ENCODE results near the gene CARD11.
"Not testable (repeated sequence)": the region's sequence is repeated elsewhere in the genome, so short reads cannot be mapped to it uniquely, and the experiment has no call there.

The CARD11 gene

GRCh38 chr7:3033136-3033535 is 10.5 kb downstream of the CARD11 start:
- Histone ChIP-seq H3K36me3 (ENCODE audit: insufficient read depth, low read length) (no peaks in the 10 kb centered on the region), H3K4me1 (ENCODE audit: control insufficient read depth, insufficient read depth, low read length) (peaks cover 5% of the 10 kb centered on the region), H3K9ac (ENCODE audit: low read depth, low read length) (no peak overlapping the region), H3K27me3 (ENCODE audit: control insufficient read depth, insufficient read depth, low read length) (no peaks in the 10 kb centered on the region), H3K4me3 (ENCODE audit: low read length) (no peak overlapping the region), H3K9me3 (replicated peaks; ENCODE audit: low read length) (no peaks in the 10 kb centered on the region), H3K4me2 (ENCODE audit: low read length) (no peak overlapping the region)

- Histone ChIP-seq H3K4me2 (ENCODE audit: low read length) (no peak overlapping the region), H3K36me3 (ENCODE audit: insufficient read depth, low read length) (no peaks in the 10 kb centered on the region), H3K4me1 (ENCODE audit: control insufficient read depth, insufficient read depth, low read length) (peaks cover 11% of the 10 kb centered on the region), H3K4me3 (ENCODE audit: low read length) (no peak overlapping the region), H3K9me3 (replicated peaks; ENCODE audit: low read length) (no peaks in the 10 kb centered on the region), H3K9ac (ENCODE audit: low read depth, low read length) (no peak overlapping the region), H3K27me3 (ENCODE audit: control insufficient read depth, insufficient read depth, low read length) (no peaks in the 10 kb centered on the region)
These were observed 11.4 kb downstream of the CARD11 start for GRCh38 chr7:3032256-3032655.

- Histone ChIP-seq H3K9ac (ENCODE audit: low read depth, low read length) (no peak overlapping the region), H3K9me3 (replicated peaks; ENCODE audit: low read length) (no peaks in the 10 kb centered on the region), H3K36me3 (ENCODE audit: insufficient read depth, low read length) (no peaks in the 10 kb centered on the region), H3K27me3 (ENCODE audit: control insufficient read depth, insufficient read depth, low read length) (no peaks in the 10 kb centered on the region), H3K4me1 (ENCODE audit: control insufficient read depth, insufficient read depth, low read length) (peaks cover 11% of the 10 kb centered on the region), H3K4me3 (ENCODE audit: low read length) (no peak overlapping the region), H3K4me2 (ENCODE audit: low read length) (no peak overlapping the region)
These were observed 14.5 kb downstream of the CARD11 start for GRCh38 chr7:3029138-3029537.

GRCh38 chr7:3028758-3029093 is 14.9 kb downstream of the CARD11 start:
- peaks cover 11% of the 10 kb centered on the region for H3K4me1 ChIP-seq (ENCODE audit: control insufficient read depth, insufficient read depth, low read length)
- no peaks in the 10 kb centered on the region for H3K27me3 ChIP-seq (ENCODE audit: control insufficient read depth, insufficient read depth, low read length)
- H3K9me3 ChIP-seq (replicated peaks; ENCODE audit: low read length), result no peaks in the 10 kb centered on the region
- H3K4me3 ChIP-seq (ENCODE audit: low read length), result no peak overlapping the region
- H3K9ac ChIP-seq (ENCODE audit: low read depth, low read length), result no peak overlapping the region
- peak overlapping the region; percentile 73 for H3K4me2 ChIP-seq (ENCODE audit: low read length)
- H3K36me3 ChIP-seq (ENCODE audit: insufficient read depth, low read length), result no peaks in the 10 kb centered on the region

- H3K9ac ChIP-seq (ENCODE audit: low read depth, low read length), result no peak overlapping the region
- H3K9me3 ChIP-seq (replicated peaks; ENCODE audit: low read length), result no peaks in the 10 kb centered on the region
- peak overlapping the region; percentile 9 for H3K4me3 ChIP-seq (ENCODE audit: low read length)
- H3K4me2 ChIP-seq (ENCODE audit: low read length), result peak overlapping the region; percentile 73
- peaks cover 11% of the 10 kb centered on the region for H3K4me1 ChIP-seq (ENCODE audit: control insufficient read depth, insufficient read depth, low read length)
- no peaks in the 10 kb centered on the region for H3K27me3 ChIP-seq (ENCODE audit: control insufficient read depth, insufficient read depth, low read length)
- no peaks in the 10 kb centered on the region for H3K36me3 ChIP-seq (ENCODE audit: insufficient read depth, low read length)
These were observed 15.5 kb downstream of the CARD11 start for GRCh38 chr7:3028071-3028757.

- Histone ChIP-seq H3K36me3 (ENCODE audit: insufficient read depth, low read length) (no peaks in the 10 kb centered on the region), H3K27me3 (ENCODE audit: control insufficient read depth, insufficient read depth, low read length) (no peaks in the 10 kb centered on the region), H3K4me3 (ENCODE audit: low read length) (no peak overlapping the region), H3K4me2 (ENCODE audit: low read length) (no peak overlapping the region), H3K4me1 (ENCODE audit: control insufficient read depth, insufficient read depth, low read length) (peaks cover 11% of the 10 kb centered on the region), H3K9ac (ENCODE audit: low read depth, low read length) (no peak overlapping the region), H3K9me3 (replicated peaks; ENCODE audit: low read length) (no peaks in the 10 kb centered on the region)
These were observed 16.4 kb downstream of the CARD11 start for GRCh38 chr7:3027005-3027845.

GRCh38 chr7:3025616-3026015 is 18.1 kb downstream of the CARD11 start:
- H3K4me3 ChIP-seq (ENCODE audit: low read length), result no peak overlapping the region
- no peak overlapping the region for H3K4me2 ChIP-seq (ENCODE audit: low read length)
- no peaks in the 10 kb centered on the region for H3K9me3 ChIP-seq (replicated peaks; ENCODE audit: low read length)
- no peaks in the 10 kb centered on the region for H3K36me3 ChIP-seq (ENCODE audit: insufficient read depth, low read length)
- H3K27me3 ChIP-seq (ENCODE audit: control insufficient read depth, insufficient read depth, low read length), result no peaks in the 10 kb centered on the region
- H3K9ac ChIP-seq (ENCODE audit: low read depth, low read length), result no peak overlapping the region
- H3K4me1 ChIP-seq (ENCODE audit: control insufficient read depth, insufficient read depth, low read length), result peaks cover 11% of the 10 kb centered on the region

GRCh38 chr7:3021825-3022224 is 21.8 kb downstream of the CARD11 start:
- Histone ChIP-seq H3K36me3 (ENCODE audit: insufficient read depth, low read length) (no peaks in the 10 kb centered on the region), H3K27me3 (ENCODE audit: control insufficient read depth, insufficient read depth, low read length) (no peaks in the 10 kb centered on the region), H3K9me3 (replicated peaks; ENCODE audit: low read length) (no peaks in the 10 kb centered on the region), H3K9ac (ENCODE audit: low read depth, low read length) (no peak overlapping the region), H3K4me2 (ENCODE audit: low read length) (no peak overlapping the region), H3K4me3 (ENCODE audit: low read length) (no peak overlapping the region), H3K4me1 (ENCODE audit: control insufficient read depth, insufficient read depth, low read length) (no peaks in the 10 kb centered on the region)

GRCh38 chr7:3021224-3021623 is 22.4 kb downstream of the CARD11 start:
- not testable (repeated sequence) for H3K4me1 ChIP-seq (ENCODE audit: control insufficient read depth, insufficient read depth, low read length); H3K36me3 ChIP-seq (ENCODE audit: insufficient read depth, low read length); H3K4me3 ChIP-seq (ENCODE audit: low read length); H3K9ac ChIP-seq (ENCODE audit: low read depth, low read length); H3K27me3 ChIP-seq (ENCODE audit: control insufficient read depth, insufficient read depth, low read length); H3K4me2 ChIP-seq (ENCODE audit: low read length); H3K9me3 ChIP-seq (replicated peaks; ENCODE audit: low read length)

- H3K9ac ChIP-seq (ENCODE audit: low read depth, low read length), result no peak overlapping the region
- H3K36me3 ChIP-seq (ENCODE audit: insufficient read depth, low read length), result no peaks in the 10 kb centered on the region
- H3K27me3 ChIP-seq (ENCODE audit: control insufficient read depth, insufficient read depth, low read length), result no peaks in the 10 kb centered on the region
- H3K4me1 ChIP-seq (ENCODE audit: control insufficient read depth, insufficient read depth, low read length), result no peaks in the 10 kb centered on the region
- no peak overlapping the region for H3K4me2 ChIP-seq (ENCODE audit: low read length)
- H3K4me3 ChIP-seq (ENCODE audit: low read length), result no peak overlapping the region
- H3K9me3 ChIP-seq (replicated peaks; ENCODE audit: low read length), result no peaks in the 10 kb centered on the region
These were observed 23.3 kb downstream of the CARD11 start for GRCh38 chr7:3020416-3020815.

GRCh38 chr7:3019801-3020200 is 23.9 kb downstream of the CARD11 start:
- H3K36me3 ChIP-seq (ENCODE audit: insufficient read depth, low read length), result no peaks in the 10 kb centered on the region
- no peaks in the 10 kb centered on the region for H3K9me3 ChIP-seq (replicated peaks; ENCODE audit: low read length)
- no peak overlapping the region for H3K4me2 ChIP-seq (ENCODE audit: low read length)
- no peak overlapping the region for H3K9ac ChIP-seq (ENCODE audit: low read depth, low read length)
- no peaks in the 10 kb centered on the region for H3K4me1 ChIP-seq (ENCODE audit: control insufficient read depth, insufficient read depth, low read length)
- H3K4me3 ChIP-seq (ENCODE audit: low read length), result no peak overlapping the region
- no peaks in the 10 kb centered on the region for H3K27me3 ChIP-seq (ENCODE audit: control insufficient read depth, insufficient read depth, low read length)

All from skeletal muscle satellite cell (primary cell).